HG03175 (cell line): ENCODE results near the gene GSDME.

ENCODE experiments used
- ATAC-seq: cut with Tn5 transposase; IDR thresholded peaks from one replicate; pipeline ENCODE4 v1.9.1; 2021; ENCODE audit warnings: mild to moderate bottlenecking, moderate library complexity; ENCODE audit not compliant: unreplicated experiment

Gene GSDME

GRCh38 chr7:24773646-24774045 is 16.4 kb upstream of the GSDME start:
- no peak for ATAC-seq

- ATAC-seq: no peak
These were observed 12.6 kb upstream of the GSDME start for GRCh38 chr7:24769851-24770250.

- no peak for ATAC-seq
These were observed 12.0 kb upstream of the GSDME start for GRCh38 chr7:24769014-24769830.

DNA sequence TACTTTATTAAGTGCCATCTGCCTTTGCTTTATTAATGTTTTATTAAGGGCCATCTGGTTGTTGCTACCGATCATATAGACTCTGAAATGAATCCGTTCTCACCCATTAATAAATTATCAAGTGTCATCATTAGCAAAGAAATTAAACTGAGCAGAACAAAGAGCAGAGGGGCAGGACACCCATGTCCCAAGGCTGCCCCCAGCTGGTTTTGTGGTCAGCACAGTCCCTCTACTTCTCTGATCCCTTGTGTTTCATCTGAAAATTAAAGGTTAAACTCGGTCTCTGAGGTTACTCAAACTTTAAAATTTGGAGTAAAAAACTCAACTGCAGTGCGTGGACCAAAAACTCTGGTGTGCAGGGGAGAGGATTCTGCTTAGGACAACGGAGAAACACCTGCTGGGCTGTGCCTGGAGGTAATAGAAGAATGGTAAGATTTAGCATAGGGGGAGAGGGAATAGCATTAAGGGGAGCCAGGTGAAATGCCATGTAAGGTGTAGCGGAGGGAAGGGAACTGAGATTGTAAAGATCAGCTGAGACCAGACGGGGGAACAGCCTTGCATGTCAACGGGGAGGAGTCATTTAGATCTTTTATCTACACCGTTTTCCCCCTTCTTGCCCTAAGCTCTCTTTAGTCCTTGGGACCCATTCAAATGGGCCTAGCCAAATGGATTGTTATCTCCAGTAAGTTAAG is 10.8 kb upstream of the GSDME start:
- no peak for ATAC-seq

- ATAC-seq: no peak
These were observed 7.9 kb upstream of the GSDME start for GRCh38 chr7:24764972-24765744.

- ATAC-seq: no peak
These were observed 6.7 kb upstream of the GSDME start for GRCh38 chr7:24764011-24764410.

DNA sequence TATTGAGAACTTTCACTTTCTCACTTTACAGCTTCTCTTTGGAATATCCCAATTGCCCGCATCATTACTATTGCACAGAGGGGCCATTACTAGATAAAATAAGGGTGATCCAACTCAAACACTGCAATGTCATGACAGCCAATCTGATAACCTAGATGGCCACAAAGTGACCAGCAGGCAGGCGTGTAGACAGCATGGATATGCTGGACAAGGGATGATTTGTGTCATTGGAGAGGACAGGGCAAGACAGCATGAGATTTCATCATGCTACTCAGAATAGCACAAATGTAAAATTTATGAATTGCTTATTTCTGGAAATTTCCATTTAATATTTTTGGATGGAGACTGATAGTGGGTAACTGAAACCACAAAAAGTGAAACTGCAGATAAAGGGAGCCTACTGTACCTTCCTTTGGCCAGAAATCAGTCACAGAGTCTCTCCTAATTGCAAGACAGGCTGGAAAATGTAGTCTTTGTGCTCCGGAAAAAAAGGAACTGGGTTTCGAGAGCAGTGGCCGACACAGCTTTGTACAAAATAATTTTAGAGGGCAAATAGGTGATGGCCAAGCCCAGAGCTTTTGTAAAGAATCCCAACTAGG is 6.1 kb upstream of the GSDME start:
- ATAC-seq: no peak

GRCh38 chr7:24762771-24763170 is 5.5 kb upstream of the GSDME start:
- no peak for ATAC-seq

GRCh38 chr7:24760968-24761367 is 3.7 kb upstream of the GSDME start:
- ATAC-seq: no peak

DNA sequence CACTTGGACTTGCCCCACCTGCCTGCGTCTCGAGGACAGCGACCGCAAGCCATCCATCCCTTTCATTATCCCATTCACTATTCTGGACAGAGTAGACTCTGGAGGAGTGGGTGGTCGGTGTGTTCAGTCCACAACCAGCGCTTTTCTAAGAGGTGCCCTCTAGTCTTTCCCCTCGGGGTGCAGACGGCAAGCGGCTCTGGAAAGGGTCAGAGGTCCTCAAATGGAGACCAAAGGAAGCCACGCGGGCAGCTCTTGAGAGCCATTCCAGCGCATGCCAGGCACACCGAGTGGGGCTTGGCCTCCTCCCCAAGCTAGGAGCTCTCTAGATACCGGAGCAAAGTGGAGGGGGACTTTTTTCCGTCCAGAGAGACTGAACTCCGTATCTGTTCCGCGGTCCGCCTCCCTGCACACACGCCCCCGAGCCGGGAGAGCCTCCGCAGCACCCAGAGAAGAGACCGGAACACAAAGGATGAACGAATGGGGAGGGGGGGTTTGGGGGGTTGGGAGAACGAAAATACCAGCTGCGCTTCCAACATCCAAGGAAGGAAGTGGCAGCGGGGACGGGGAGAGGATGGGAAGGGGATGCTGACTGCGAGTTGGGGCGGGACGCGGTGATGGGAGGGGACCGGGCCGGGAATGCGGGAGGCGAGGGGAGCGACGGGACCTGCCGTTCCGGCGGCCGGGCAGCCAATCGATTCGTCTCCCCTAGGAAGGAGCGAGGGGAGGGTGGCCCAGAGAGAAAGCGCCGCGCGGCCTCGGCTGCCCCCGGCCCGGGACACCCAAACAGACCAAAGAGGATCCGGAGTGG is 515 bp downstream of the GSDME start:
- ATAC-seq: no peak

- ATAC-seq: peak; percentile 72
These were observed 1.5 kb downstream of the GSDME start for GRCh38 chr7:24755541-24756407.

DNA sequence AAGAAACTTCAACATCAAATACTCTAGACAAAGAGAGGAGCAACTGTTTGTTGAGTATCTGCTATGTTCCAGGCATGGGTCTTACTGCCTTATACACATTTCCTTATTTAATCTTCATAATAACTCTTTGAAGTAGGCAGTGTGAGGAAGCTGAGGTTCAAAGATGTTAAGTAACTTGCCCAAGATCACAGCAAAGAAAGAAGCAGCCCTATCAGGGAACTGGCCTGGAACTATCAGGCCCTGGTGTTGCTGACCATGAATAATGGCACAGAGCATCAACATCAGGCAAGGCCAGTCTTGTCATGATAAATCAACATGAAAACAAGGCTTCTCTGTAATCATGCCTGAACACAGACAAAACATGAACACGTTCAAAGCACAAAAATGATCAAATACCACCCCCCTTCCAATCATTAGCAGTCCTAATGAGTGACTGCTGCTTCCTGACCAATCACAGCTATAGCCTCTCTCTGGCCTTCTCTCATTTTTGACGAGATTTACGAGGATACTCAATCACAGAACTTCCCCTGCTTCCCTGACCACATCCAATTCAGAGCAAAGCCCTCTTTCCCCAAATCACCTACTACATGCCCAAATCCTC is 2.3 kb downstream of the GSDME start:
- peak; percentile 5 for ATAC-seq

GRCh38 chr7:24752073-24752800 is 5.0 kb downstream of the GSDME start:
- no peak for ATAC-seq

GRCh38 chr7:24751484-24751883 is 5.8 kb downstream of the GSDME start:
- no peak for ATAC-seq

DNA sequence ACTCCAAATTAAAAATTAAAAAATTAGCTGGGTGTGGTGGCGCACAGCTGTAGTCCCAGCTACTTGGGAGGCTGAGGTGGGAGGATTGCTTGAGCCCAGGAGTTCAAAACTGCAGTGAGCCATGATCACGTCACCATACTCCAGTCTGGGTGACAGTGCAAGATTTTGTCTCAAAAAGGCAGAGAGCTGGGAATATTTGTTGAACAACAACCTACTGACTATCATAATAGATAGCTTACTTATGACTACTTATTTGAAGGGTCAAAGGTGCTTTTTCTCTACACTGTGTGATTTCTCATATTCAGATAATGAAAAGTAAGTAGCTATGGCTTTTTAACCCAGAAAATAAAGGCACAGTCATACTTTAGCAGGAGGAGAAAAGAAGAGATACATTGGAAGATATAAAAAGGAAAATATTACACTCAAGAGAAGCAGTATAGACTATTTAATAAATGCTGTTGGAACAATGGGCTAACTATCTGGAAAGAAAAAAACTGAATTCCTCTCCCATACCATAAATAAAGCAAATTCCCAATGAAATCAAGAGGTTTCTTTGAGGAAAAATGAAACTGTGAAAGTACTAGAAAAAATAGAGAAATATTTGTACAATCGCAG is 6.7 kb downstream of the GSDME start:
- ATAC-seq: no peak

GRCh38 chr7:24748521-24748920 is 8.7 kb downstream of the GSDME start:
- ATAC-seq: no peak

- ATAC-seq: no peak
These were observed 11.9 kb downstream of the GSDME start for GRCh38 chr7:24745355-24745754.

DNA sequence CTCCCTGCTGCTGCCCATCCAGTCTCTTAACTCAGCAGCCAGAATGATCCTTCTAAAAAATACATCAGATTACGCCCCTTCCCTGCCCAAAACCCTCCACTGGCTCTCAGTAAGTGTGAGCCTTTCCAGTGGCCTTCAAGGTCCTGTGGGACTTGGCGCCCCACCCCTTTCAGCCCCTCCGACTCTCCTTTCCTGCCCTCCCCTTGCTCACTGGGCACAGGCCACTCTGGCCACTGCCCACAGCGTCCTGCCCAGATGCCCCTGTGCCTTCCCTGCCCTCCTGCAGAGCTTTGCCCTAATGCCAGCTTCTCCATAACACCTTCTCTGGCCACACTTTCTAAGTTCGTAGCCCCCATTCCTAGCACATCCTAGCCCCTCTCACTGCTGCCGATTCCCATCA is 13.8 kb downstream of the GSDME start:
- ATAC-seq: no peak
